Liver (tissue), 9 donors: Measurements from ENCODE around the gene NCSTN. TPM values are rescaled to one million over a fixed set of nuclear protein-coding genes. Genes with fewer than 3 reads are reported as not detected.

Experiments
- DNase-seq: peaks from one replicate; pipeline ENCODE4 v3.0.0-alpha.2; 2017; ENCODE audit warnings: low spot score
- H3K27ac ChIP-seq, 2 donors: one replicate each; pipeline ENCODE4 v1.7.0; 2013; ENCODE audit warnings: inconsistent platforms in 2 of 2, low read length in 2 of 2, control low read depth in 1 of 2, low read depth in 1 of 2, mild to moderate bottlenecking in 1 of 2
- H3K27me3 ChIP-seq, 4 donors: one replicate each; pipeline versions ENCODE4 v1.6.1 to v1.7.0; 2013; ENCODE audit warnings: low read length in 3 of 4, inconsistent platforms in 1 of 4, mild to moderate bottlenecking in 1 of 4, moderate library complexity in 1 of 4; ENCODE audit not compliant: control insufficient read depth in 4 of 4, insufficient read depth in 4 of 4
- H3K36me3 ChIP-seq, 4 donors: one replicate each; pipeline versions ENCODE4 v1.6.1 to v1.7.0; 2013; ENCODE audit warnings: low read length in 3 of 4, mild to moderate bottlenecking in 3 of 4, low read depth in 1 of 4, moderate library complexity in 1 of 4; ENCODE audit not compliant: control insufficient read depth in 4 of 4, insufficient read depth in 3 of 4
- H3K4me1 ChIP-seq, 4 donors: one replicate each; pipeline versions ENCODE4 v1.6.1 to v1.7.0; 2013; ENCODE audit warnings: low read length in 3 of 4, mild to moderate bottlenecking in 3 of 4, moderate library complexity in 1 of 4; ENCODE audit not compliant: control insufficient read depth in 4 of 4, insufficient read depth in 4 of 4
- H3K4me3 ChIP-seq, 3 donors: one replicate each; pipeline versions ENCODE4 v1.6.1 to v1.7.0; 2013; ENCODE audit warnings: low read length in 3 of 3, control low read depth in 1 of 3, low read depth in 1 of 3, mild to moderate bottlenecking in 1 of 3
- H3K9ac ChIP-seq, 2 donors: one replicate each; pipeline ENCODE4 v1.7.0; 2013; ENCODE audit warnings: low read length in 2 of 2, mild to moderate bottlenecking in 2 of 2, moderate library complexity in 2 of 2, control low read depth in 1 of 2, low read depth in 1 of 2
- H3K9me3 ChIP-seq, 4 donors: one replicate each; pipeline versions ENCODE4 v1.6.1 to v1.7.0; 2013; ENCODE audit warnings: low read length in 3 of 4; ENCODE audit not compliant: control insufficient read depth in 4 of 4
- ATF3 ChIP-seq: IDR thresholded peaks from 2 replicates; pipeline ENCODE4 v1.6.1; 2016; ENCODE audit warnings: antibody characterized with exemption
- CTCF ChIP-seq: fragments of 150-350 bp; IDR thresholded peaks from 2 replicates; pipeline ENCODE4 v1.5.1; 2017; ENCODE audit warnings: improper control_type of control experiment, low read depth, low read length; ENCODE audit not compliant: missing input control
- EGR1 ChIP-seq, 2 donors: IDR thresholded peaks; 2 replicates each; pipeline ENCODE4 v1.6.1; 2016 to 2018; ENCODE audit warnings: antibody characterized with exemption in 2 of 2, low read depth in 2 of 2
- FOXA1 ChIP-seq: IDR thresholded peaks from 2 replicates; pipeline ENCODE4 v1.6.1; 2016; ENCODE audit warnings: antibody characterized with exemption
- FOXA2 ChIP-seq: IDR thresholded peaks from 2 replicates; pipeline ENCODE4 v1.6.1; 2016; ENCODE audit warnings: antibody characterized with exemption
- GABPA ChIP-seq, 2 donors: IDR thresholded peaks in 1 of 2; conservative IDR thresholded peaks in 1 of 2; 2 replicates each; pipeline ENCODE4 v1.6.1; 2016; ENCODE audit warnings: antibody characterized with exemption in 2 of 2, mild to moderate bottlenecking in 1 of 2, moderate library complexity in 1 of 2
- HNF4A ChIP-seq, 2 donors: conservative IDR thresholded peaks; 2 replicates each; pipeline ENCODE4 v1.6.1; 2016; ENCODE audit warnings: antibody characterized with exemption in 2 of 2, mild to moderate bottlenecking in 2 of 2
- HNF4G ChIP-seq: IDR thresholded peaks from 2 replicates; pipeline ENCODE4 v1.6.1; 2016; ENCODE audit warnings: antibody characterized with exemption
- JUND ChIP-seq, 2 donors: IDR thresholded peaks; 2 replicates each; pipeline ENCODE4 v1.6.1; 2016; ENCODE audit warnings: antibody characterized with exemption in 2 of 2
- MAX ChIP-seq: IDR thresholded peaks from 2 replicates; pipeline ENCODE4 v1.6.1; 2016; ENCODE audit warnings: antibody characterized with exemption
- NR2F2 ChIP-seq: IDR thresholded peaks from 2 replicates; pipeline ENCODE4 v1.6.1; 2016; ENCODE audit warnings: antibody characterized with exemption
- RAD21 ChIP-seq, 2 donors: IDR thresholded peaks; 2 replicates each; pipeline ENCODE4 v1.6.1; 2016; ENCODE audit warnings: antibody characterized with exemption in 2 of 2, mild to moderate bottlenecking in 2 of 2
- RXRA ChIP-seq, 2 donors: IDR thresholded peaks; 2 replicates each; pipeline ENCODE4 v1.6.1; 2017 to 2018; ENCODE audit warnings: antibody characterized with exemption in 2 of 2, mild to moderate bottlenecking in 1 of 2
- SP1 ChIP-seq: IDR thresholded peaks from 2 replicates; pipeline ENCODE4 v1.6.1; 2018; ENCODE audit warnings: antibody characterized with exemption, mild to moderate bottlenecking
- TAF1 ChIP-seq: conservative IDR thresholded peaks from 2 replicates; pipeline ENCODE4 v1.6.1; 2016; ENCODE audit warnings: antibody characterized with exemption, mild to moderate bottlenecking
- YY1 ChIP-seq: IDR thresholded peaks from 2 replicates; pipeline ENCODE4 v1.6.1; 2016; ENCODE audit warnings: antibody characterized with exemption, mild to moderate bottlenecking
- WGBS: extraction: QIAGEN DNeasy Blood & Tissue Kit; methylation state at CpG from one replicate; pipeline ENCODE4 v1.1.7; 2013; 5-methylcytosine and 5-hydroxymethylcytosine counted together
- polyA plus RNA-seq, 2 donors: library from polyadenylated mRNA; stranded (reverse) in 1 of 2; unstranded in 1 of 2; fragments of 200-250 nt in 1 of 2; fragments of >200 nt in 1 of 2; fragmentation: Nextera tagmentation in 1 of 2; extraction: Ambion mirVana in 1 of 2; gene quantifications; one replicate each; pipeline versions ENCODE4 v1.2.1 to v1.2.3, GENCODE V29; 2013 to 2015
- total RNA-seq, 2 donors: library from RNA; depleted of rRNA; stranded (reverse); fragments of >200 nt; gene quantifications; one replicate each; pipeline ENCODE4 v1.2.3, GENCODE V29; 2014
- TF ChIP-seq, protein P1 (sequence below): IDR thresholded peaks from 2 replicates; pipeline ENCODE4 v1.6.1; 2016; ENCODE audit warnings: antibody characterized with exemption, mild to moderate bottlenecking
- TF ChIP-seq, protein P2 (sequence below): IDR thresholded peaks from 2 replicates; pipeline ENCODE4 v1.6.1; 2016; ENCODE audit warnings: antibody characterized with exemption
- donor health status: healthy.
- donor health status: healthy.
- donor health status: healthy.
- donor health status: healthy.
- donor health status: healthy.

Gene NCSTN
- total and polyA plus RNA-seq, 4 donors = 32.2 to 44.6 (median 37.5) TPM

DNA sequence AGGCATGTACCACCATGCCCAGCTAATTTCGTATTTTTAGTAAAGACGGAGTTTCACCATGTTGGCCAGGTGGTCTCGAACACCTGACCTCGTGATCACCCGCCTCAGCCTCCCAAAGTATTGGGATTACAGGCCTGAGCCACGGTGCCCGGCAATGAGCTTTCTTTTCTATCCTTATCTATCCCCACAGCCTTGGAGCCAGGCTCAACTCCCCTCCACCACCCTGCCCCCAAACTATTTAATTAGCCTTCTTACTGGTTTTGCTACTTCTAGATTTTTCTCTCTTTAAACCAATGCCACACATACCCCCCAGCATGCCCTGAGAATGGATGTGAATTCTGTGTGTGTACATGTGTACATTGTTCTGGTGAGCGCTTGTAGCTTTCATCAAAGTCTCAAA is 51.5 kb downstream of the NCSTN start:
- WGBS = 92% methylated on average over 8 of the region's 8 CpGs
- Histone ChIP-seq H3K4me3 (no peak overlapping the region), H3K36me3 (no peaks in the 10 kb centered on the region), H3K27ac (no peak overlapping the region), H3K9ac (no peak overlapping the region), H3K27me3 (no peaks in the 10 kb centered on the region), H3K9me3 (no peaks in the 10 kb centered on the region), H3K4me1 (no peaks in the 10 kb centered on the region)
- peak; percentile 13 for DNase-seq
- no peak for TF ChIP-seq MAX

DNA sequence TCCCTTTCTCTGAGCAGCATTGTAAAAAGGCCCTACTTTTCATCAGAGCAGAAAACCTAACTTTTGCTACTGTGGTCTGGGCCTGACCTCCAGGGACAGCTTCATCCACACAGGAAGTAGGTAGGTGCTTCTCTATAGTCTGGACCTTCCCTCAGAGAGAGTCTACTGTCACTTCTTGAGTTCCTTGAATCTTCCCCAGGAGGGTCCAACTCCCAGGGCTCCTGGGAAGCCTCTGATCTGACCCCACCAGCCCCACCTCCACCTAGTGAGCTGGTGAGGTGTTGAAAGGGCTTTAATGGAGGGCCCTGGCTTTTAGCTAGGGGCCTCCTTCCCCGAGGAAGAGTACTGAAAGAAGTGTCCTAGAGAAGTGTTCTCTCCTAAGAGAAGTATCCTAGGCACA is 54.5 kb downstream of the NCSTN start:
- Histone ChIP-seq H3K36me3 (no peaks in the 10 kb centered on the region), H3K27ac (no peak overlapping the region), H3K27me3 (peaks cover 0 to 7% (median 3%) of the 10 kb centered on the region in 4 donors), H3K9ac (no peak overlapping the region), H3K4me1 (peaks cover 0 to 5% (median 0%) of the 10 kb centered on the region in 4 donors), H3K9me3 (no peaks in the 10 kb centered on the region), H3K4me3 (no peak overlapping the region)
- WGBS = 67% methylated on average over 1 of the region's 1 CpG
- peak; percentile 3 for DNase-seq
- TF ChIP-seq GABPA (IDR thresholded peaks at IDR 0.05 in 1 of 2, conservative IDR thresholded peaks at IDR 0.05 in 1 of 2) (no peak), CTCF (no peak), YY1 (no peak), MAX (no peak), EGR1 (IDR thresholded peaks at IDR 0.05; ENCODE audit: low read depth in 2 of 2) (no peak), NR2F2 (no peak), JUND (IDR thresholded peaks at IDR 0.05) (no peak), TAF1 (no peak), RXRA (IDR thresholded peaks at IDR 0.05) (no peak), HNF4A (conservative IDR thresholded peaks at IDR 0.05) (no peak), FOXA1 (no peak), ATF3 (no peak), SP1 (no peak), RAD21 (IDR thresholded peaks at IDR 0.05) (no peak), FOXA2 (no peak), HNF4G (no peak)
- TF ChIP-seq, protein P1, sequence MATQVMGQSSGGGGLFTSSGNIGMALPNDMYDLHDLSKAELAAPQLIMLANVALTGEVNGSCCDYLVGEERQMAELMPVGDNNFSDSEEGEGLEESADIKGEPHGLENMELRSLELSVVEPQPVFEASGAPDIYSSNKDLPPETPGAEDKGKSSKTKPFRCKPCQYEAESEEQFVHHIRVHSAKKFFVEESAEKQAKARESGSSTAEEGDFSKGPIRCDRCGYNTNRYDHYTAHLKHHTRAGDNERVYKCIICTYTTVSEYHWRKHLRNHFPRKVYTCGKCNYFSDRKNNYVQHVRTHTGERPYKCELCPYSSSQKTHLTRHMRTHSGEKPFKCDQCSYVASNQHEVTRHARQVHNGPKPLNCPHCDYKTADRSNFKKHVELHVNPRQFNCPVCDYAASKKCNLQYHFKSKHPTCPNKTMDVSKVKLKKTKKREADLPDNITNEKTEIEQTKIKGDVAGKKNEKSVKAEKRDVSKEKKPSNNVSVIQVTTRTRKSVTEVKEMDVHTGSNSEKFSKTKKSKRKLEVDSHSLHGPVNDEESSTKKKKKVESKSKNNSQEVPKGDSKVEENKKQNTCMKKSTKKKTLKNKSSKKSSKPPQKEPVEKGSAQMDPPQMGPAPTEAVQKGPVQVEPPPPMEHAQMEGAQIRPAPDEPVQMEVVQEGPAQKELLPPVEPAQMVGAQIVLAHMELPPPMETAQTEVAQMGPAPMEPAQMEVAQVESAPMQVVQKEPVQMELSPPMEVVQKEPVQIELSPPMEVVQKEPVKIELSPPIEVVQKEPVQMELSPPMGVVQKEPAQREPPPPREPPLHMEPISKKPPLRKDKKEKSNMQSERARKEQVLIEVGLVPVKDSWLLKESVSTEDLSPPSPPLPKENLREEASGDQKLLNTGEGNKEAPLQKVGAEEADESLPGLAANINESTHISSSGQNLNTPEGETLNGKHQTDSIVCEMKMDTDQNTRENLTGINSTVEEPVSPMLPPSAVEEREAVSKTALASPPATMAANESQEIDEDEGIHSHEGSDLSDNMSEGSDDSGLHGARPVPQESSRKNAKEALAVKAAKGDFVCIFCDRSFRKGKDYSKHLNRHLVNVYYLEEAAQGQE = no peak
- TF ChIP-seq, protein P2, sequence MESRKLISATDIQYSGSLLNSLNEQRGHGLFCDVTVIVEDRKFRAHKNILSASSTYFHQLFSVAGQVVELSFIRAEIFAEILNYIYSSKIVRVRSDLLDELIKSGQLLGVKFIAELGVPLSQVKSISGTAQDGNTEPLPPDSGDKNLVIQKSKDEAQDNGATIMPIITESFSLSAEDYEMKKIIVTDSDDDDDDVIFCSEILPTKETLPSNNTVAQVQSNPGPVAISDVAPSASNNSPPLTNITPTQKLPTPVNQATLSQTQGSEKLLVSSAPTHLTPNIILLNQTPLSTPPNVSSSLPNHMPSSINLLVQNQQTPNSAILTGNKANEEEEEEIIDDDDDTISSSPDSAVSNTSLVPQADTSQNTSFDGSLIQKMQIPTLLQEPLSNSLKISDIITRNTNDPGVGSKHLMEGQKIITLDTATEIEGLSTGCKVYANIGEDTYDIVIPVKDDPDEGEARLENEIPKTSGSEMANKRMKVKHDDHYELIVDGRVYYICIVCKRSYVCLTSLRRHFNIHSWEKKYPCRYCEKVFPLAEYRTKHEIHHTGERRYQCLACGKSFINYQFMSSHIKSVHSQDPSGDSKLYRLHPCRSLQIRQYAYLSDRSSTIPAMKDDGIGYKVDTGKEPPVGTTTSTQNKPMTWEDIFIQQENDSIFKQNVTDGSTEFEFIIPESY = no peak
